NCI-H2227 (cell line): ENCODE results near the gene FAM186B.
"Not testable (repeated sequence)": the region's sequence is repeated elsewhere in the genome, so short reads cannot be mapped to it uniquely, and the experiment has no call there.

Experiments used
- DNase-seq: peaks from one replicate; lab custom pipeline; 2025; ENCODE audit not compliant: unreplicated experiment; lab: John Stamatoyannopoulos, UW

The FAM186B gene

GRCh38 chr12:49635036-49635435 lies 29.6 kb upstream of the FAM186B start:
- DNase-seq = no peak

- no peak for DNase-seq
These were observed 28.4 kb upstream of the FAM186B start for GRCh38 chr12:49633703-49634345.

GRCh38 chr12:49632986-49633702 lies 27.7 kb upstream of the FAM186B start:
- no peak for DNase-seq

- DNase-seq = no peak
These were observed 27.0 kb upstream of the FAM186B start for GRCh38 chr12:49632401-49632800.

- no peak for DNase-seq
These were observed 26.0 kb upstream of the FAM186B start for GRCh38 chr12:49631336-49631907.

- no peak for DNase-seq
These were observed 22.4 kb upstream of the FAM186B start for GRCh38 chr12:49627752-49628360.

GRCh38 chr12:49626836-49627235 lies 21.4 kb upstream of the FAM186B start:
- no peak for DNase-seq

- DNase-seq = no peak
These were observed 20.9 kb upstream of the FAM186B start for GRCh38 chr12:49626169-49626835.

GRCh38 chr12:49624921-49625577 lies 19.6 kb upstream of the FAM186B start:
- no peak for DNase-seq

GRCh38 chr12:49623142-49623904 lies 17.9 kb upstream of the FAM186B start, which contains the start of gene PRPF40B:
TSS of gene PRPF40B (plus strand) at chr12:49623561. CDS start at chr12:49623591, 30 bp downstream.
- DNase-seq = peak; percentile 92

GRCh38 chr12:49622501-49623141 lies 17.2 kb upstream of the FAM186B start:
- no peak for DNase-seq

- DNase-seq = no peak
These were observed 16.4 kb upstream of the FAM186B start for GRCh38 chr12:49621651-49622500.

- DNase-seq = no peak
These were observed 13.8 kb upstream of the FAM186B start for GRCh38 chr12:49619286-49619685.

GRCh38 chr12:49618576-49618975 lies 13.1 kb upstream of the FAM186B start:
- no peak for DNase-seq

- no peak for DNase-seq
These were observed 11.2 kb upstream of the FAM186B start for GRCh38 chr12:49616533-49617219.

GRCh38 chr12:49615725-49616124 lies 10.3 kb upstream of the FAM186B start:
- no peak for DNase-seq

GRCh38 chr12:49612210-49612609 lies 6.8 kb upstream of the FAM186B start:
- no peak for DNase-seq

- DNase-seq = not testable (repeated sequence)
These were observed 5.3 kb upstream of the FAM186B start for GRCh38 chr12:49610785-49611184.
